ENCODE data around the gene SLC25A1. TPM values are rescaled to one million over a fixed set of nuclear protein-coding genes. Genes with fewer than 3 reads are reported as not detected.

SLC25A1 gene
- total RNA-seq, 6 experiments from 2014 or later, result 80.2 to 128 (median 114) TPM

GRCh38 chr22:19224985-19225384, 46.4 kb upstream of the SLC25A1 start:
- Histone ChIP-seq H3K4me1 (no peaks in the 10 kb centered on the region), H3K9me3 (no peaks in the 10 kb centered on the region), H3K4me3 (no peak overlapping the region), H3K27ac (no peak overlapping the region), H3K27me3 (no peaks in the 10 kb centered on the region), H3K36me3 (no peaks in the 10 kb centered on the region)
- ATAC-seq, result no peak
- intact Hi-C loops (cut with DNase I), result no loop called here
- DNase-seq, result no peak
- 81% methylated on average over 5 of the region's 7 CpGs for WGBS (ENCODE audit: insufficient coverage, low coverage, low lambda C conversion rate, missing lambda C conversion rate)
- TF ChIP-seq CTCF (IDR thresholded peaks at IDR 0.05), result no peak
- no peak for TF ChIP-seq POLR2A (IDR thresholded peaks at IDR 0.05)

GRCh38 chr22:19224557-19224956, 46.0 kb upstream of the SLC25A1 start:
- WGBS (ENCODE audit: insufficient coverage, low coverage, low lambda C conversion rate, missing lambda C conversion rate), result 86% methylated on average over 2 of the region's 5 CpGs
- H3K36me3 ChIP-seq, result no peaks in the 10 kb centered on the region
- no peaks in the 10 kb centered on the region for H3K9me3 ChIP-seq
- no peak for DNase-seq
- TF ChIP-seq CTCF (IDR thresholded peaks at IDR 0.05) (no peak), POLR2A (IDR thresholded peaks at IDR 0.05) (no peak)
- no peak overlapping the region for H3K4me3 ChIP-seq
- H3K27me3 ChIP-seq, result no peaks in the 10 kb centered on the region
- intact Hi-C loops (cut with DNase I), result no loop called here
- H3K4me1 ChIP-seq, result no peaks in the 10 kb centered on the region
- ATAC-seq, result no peak
- H3K27ac ChIP-seq, result no peak overlapping the region

- H3K9me3 ChIP-seq, result no peaks in the 10 kb centered on the region
- intact Hi-C loops (cut with DNase I), result no loop called here
- DNase-seq (no peak), ATAC-seq (no peak)
- no CpG with 5 or more reads among the region's 6 CpGs for WGBS (ENCODE audit: insufficient coverage, low coverage, low lambda C conversion rate, missing lambda C conversion rate)
- H3K4me1 ChIP-seq, result no peaks in the 10 kb centered on the region
- H3K4me3 ChIP-seq, result no peak overlapping the region
- H3K27me3 ChIP-seq, result no peaks in the 10 kb centered on the region
- H3K36me3 ChIP-seq, result no peaks in the 10 kb centered on the region
- TF ChIP-seq CTCF (IDR thresholded peaks at IDR 0.05), result no peak
- no peak for TF ChIP-seq POLR2A (IDR thresholded peaks at IDR 0.05)
- H3K27ac ChIP-seq, result no peak overlapping the region
These were observed 45.1 kb upstream of the SLC25A1 start for GRCh38 chr22:19223617-19224016.

- DNase-seq (no peak), ATAC-seq (no peak)
- no peaks in the 10 kb centered on the region for H3K4me1 ChIP-seq
- TF ChIP-seq POLR2A (IDR thresholded peaks at IDR 0.05) (no peak), CTCF (IDR thresholded peaks at IDR 0.05) (no peak)
- H3K36me3 ChIP-seq, result no peaks in the 10 kb centered on the region
- intact Hi-C loops (cut with DNase I), result no loop called here
- no peaks in the 10 kb centered on the region for H3K27me3 ChIP-seq
- no peak overlapping the region for H3K4me3 ChIP-seq
- no peak overlapping the region for H3K27ac ChIP-seq
- 87% methylated on average over 4 of the region's 9 CpGs for WGBS (ENCODE audit: insufficient coverage, low coverage, low lambda C conversion rate, missing lambda C conversion rate)
- H3K9me3 ChIP-seq, result no peaks in the 10 kb centered on the region
These were observed 44.6 kb upstream of the SLC25A1 start for GRCh38 chr22:19223110-19223509.
